Panc1 (cell line): ENCODE results near the gene SYNE1. TPM values are rescaled to one million over a fixed set of nuclear protein-coding genes. Genes with fewer than 3 reads are reported as not detected.

Source experiments
- ATAC-seq: fragments of 200-7000 bp; cut with Tn5 transposase; 2 replicates; pipeline ENCODE4 v1.9.1; 2020; ENCODE audit warnings: mild to moderate bottlenecking, moderate library complexity
- BruUV-seq: library from RNA; stranded (reverse); fragments of 400-500 nt; replicated peaks from 2 replicates; lab custom pipeline; 2021; lab: Mats Ljungman, UMichigan
- CTCF ChIA-PET: fragments of 300-600 bp; sonication (Branson Sonifier 250); formaldehyde crosslinking; loops from one replicate; lab custom pipeline; 2022; ENCODE audit warnings: antibody characterized with exemption; lab: Charles Lee
- POLR2A ChIA-PET: fragments of 300-600 bp; sonication (Branson Sonifier 250); formaldehyde crosslinking; loops from one replicate; lab custom pipeline; 2022; ENCODE audit warnings: antibody characterized with exemption; lab: Charles Lee
- DNase-seq: peaks from one replicate; pipeline ENCODE4 v3.0.0-alpha.2; 2010; ENCODE audit warnings: low read depth, low spot score
- H3K27ac ChIP-seq: 2 replicates; pipeline ENCODE4 v1.5.1; 2011; ENCODE audit warnings: mild to moderate bottlenecking, low read length, inconsistent platforms
- H3K27me3 ChIP-seq: fragments of 200-500 bp; sonication (Bioruptor generic); 2 replicates; pipeline ENCODE4 v1.6.0; 2014; ENCODE audit warnings: low read length, inconsistent platforms; ENCODE audit not compliant: control insufficient read depth, insufficient read depth
- H3K36me3 ChIP-seq: fragments of 200-500 bp; sonication (Bioruptor generic); 2 replicates; pipeline ENCODE4 v1.5.1; 2014; ENCODE audit warnings: inconsistent platforms, mild to moderate bottlenecking, low read length, moderate library complexity; ENCODE audit not compliant: control insufficient read depth, insufficient read depth
- H3K4me1 ChIP-seq: 2 replicates; pipeline ENCODE4 v1.5.1; 2011; ENCODE audit warnings: inconsistent platforms, mild to moderate bottlenecking, low read length, moderate library complexity; ENCODE audit not compliant: control insufficient read depth, insufficient read depth
- H3K4me3 ChIP-seq, 2 experiments: 2 replicates each; pipeline ENCODE4 v1.5.1; 2011 to 2012; ENCODE audit warnings: low read depth in 2 of 2, low read length in 2 of 2, mild to moderate bottlenecking in 2 of 2, inconsistent platforms in 1 of 2, moderate library complexity in 1 of 2
- H3K9me3 ChIP-seq: fragments of 200-500 bp; sonication (Bioruptor generic); 2 replicates; pipeline ENCODE4 v1.5.1; 2014; ENCODE audit warnings: low read depth, mild to moderate bottlenecking, inconsistent platforms, low read length, moderate library complexity; ENCODE audit not compliant: control insufficient read depth, insufficient read depth
- POLR2AphosphoS5 ChIP-seq: IDR thresholded peaks from 2 replicates; pipeline ENCODE4 v1.6.1; 2012; ENCODE audit warnings: mild to moderate bottlenecking, low read depth, low read length, moderate library complexity
- SIN3A ChIP-seq: IDR thresholded peaks from 2 replicates; pipeline ENCODE4 v1.6.1; 2012; ENCODE audit warnings: low read depth, mild to moderate bottlenecking, low read length, moderate library complexity, borderline replicate concordance; ENCODE audit not compliant: insufficient read depth
- TCF7L2 ChIP-seq: IDR thresholded peaks from 2 replicates; pipeline ENCODE4 v1.6.1; 2011; ENCODE audit warnings: mild to moderate bottlenecking, low read depth, low read length, inconsistent platforms
- in situ Hi-C: cut with HindIII; loops from 2 replicates; pipeline ENCODE4 v1.10.0; 2016; ENCODE audit warnings: low sequenced_read_pairs, low pct_unique_long_range_greater_than_20kb
- intact Hi-C: fragments of 100-400 bp; cut with micrococcal nuclease; formaldehyde crosslinking; loops from one replicate; pipeline ENCODE4 v1.10.0; 2022; ENCODE audit not compliant: unreplicated experiment
- total RNA-seq: library from RNA; stranded (reverse); gene quantifications from one replicate; pipeline ENCODE4 v1.2.1, GENCODE V29; 2021; ENCODE audit not compliant: unreplicated experiment
- TF ChIP-seq, protein P1 (sequence below), 2 experiments: IDR thresholded peaks; 2 replicates each; pipeline ENCODE4 v1.6.1; 2011 to 2012; ENCODE audit warnings: low read depth in 2 of 2, control low read depth in 1 of 2, low read length in 1 of 2, mild to moderate bottlenecking in 1 of 2, moderate library complexity in 1 of 2; ENCODE audit not compliant: insufficient read depth in 1 of 2
- TF ChIP-seq, protein P2 (sequence below): fragments of 450-650 bp; IDR thresholded peaks from 2 replicates; pipeline ENCODE4 v1.5.1; 2017; ENCODE audit warnings: mild to moderate bottlenecking

Gene SYNE1
- total RNA-seq, 1 experiment from 2014 or later, result 3.2 TPM

DNA sequence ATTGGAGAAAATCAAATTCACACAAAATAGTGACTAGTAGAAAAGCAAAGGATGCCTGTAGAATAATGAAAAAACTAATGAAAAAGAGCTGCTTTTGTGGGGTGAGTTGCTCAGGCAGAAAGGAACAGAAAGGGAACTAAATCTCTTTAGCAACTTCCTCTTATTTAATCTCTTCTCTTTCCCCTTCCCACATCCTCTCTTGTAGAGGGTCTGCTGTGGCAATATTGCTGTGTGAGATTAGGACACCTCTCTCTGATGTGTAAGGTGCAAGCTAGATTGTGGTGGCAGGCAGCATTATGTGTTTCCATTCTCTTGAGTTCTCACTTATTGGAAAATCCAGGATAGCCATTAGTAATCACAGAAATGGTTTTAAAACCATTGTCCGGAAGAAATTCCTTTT, 49.7 kb downstream of the SYNE1 start:
- intact Hi-C loops, result no loop called here
- Histone ChIP-seq H3K9me3 (no peaks in the 10 kb centered on the region), H3K4me1 (no peaks in the 10 kb centered on the region), H3K36me3 (no peaks in the 10 kb centered on the region), H3K27me3 (no peaks in the 10 kb centered on the region), H3K27ac (no peak overlapping the region), H3K4me3 (no peak overlapping the region)
- CTCF ChIA-PET, result no interaction called here
- DNase-seq (no peak), ATAC-seq (no peak)
- no TSS peak for BruUV-seq
- POLR2A ChIA-PET, result no interaction called here
- in situ Hi-C loops, result no loop called here
- TF ChIP-seq, protein P1, sequence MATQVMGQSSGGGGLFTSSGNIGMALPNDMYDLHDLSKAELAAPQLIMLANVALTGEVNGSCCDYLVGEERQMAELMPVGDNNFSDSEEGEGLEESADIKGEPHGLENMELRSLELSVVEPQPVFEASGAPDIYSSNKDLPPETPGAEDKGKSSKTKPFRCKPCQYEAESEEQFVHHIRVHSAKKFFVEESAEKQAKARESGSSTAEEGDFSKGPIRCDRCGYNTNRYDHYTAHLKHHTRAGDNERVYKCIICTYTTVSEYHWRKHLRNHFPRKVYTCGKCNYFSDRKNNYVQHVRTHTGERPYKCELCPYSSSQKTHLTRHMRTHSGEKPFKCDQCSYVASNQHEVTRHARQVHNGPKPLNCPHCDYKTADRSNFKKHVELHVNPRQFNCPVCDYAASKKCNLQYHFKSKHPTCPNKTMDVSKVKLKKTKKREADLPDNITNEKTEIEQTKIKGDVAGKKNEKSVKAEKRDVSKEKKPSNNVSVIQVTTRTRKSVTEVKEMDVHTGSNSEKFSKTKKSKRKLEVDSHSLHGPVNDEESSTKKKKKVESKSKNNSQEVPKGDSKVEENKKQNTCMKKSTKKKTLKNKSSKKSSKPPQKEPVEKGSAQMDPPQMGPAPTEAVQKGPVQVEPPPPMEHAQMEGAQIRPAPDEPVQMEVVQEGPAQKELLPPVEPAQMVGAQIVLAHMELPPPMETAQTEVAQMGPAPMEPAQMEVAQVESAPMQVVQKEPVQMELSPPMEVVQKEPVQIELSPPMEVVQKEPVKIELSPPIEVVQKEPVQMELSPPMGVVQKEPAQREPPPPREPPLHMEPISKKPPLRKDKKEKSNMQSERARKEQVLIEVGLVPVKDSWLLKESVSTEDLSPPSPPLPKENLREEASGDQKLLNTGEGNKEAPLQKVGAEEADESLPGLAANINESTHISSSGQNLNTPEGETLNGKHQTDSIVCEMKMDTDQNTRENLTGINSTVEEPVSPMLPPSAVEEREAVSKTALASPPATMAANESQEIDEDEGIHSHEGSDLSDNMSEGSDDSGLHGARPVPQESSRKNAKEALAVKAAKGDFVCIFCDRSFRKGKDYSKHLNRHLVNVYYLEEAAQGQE (IDR thresholded peaks at IDR 0.05; ENCODE audit: insufficient read depth in 1 of 2, low read depth in 2 of 2, low read length in 1 of 2), result no peak
- TF ChIP-seq POLR2AphosphoS5 (no peak), TCF7L2 (no peak), SIN3A (no peak)
- TF ChIP-seq, protein P2, sequence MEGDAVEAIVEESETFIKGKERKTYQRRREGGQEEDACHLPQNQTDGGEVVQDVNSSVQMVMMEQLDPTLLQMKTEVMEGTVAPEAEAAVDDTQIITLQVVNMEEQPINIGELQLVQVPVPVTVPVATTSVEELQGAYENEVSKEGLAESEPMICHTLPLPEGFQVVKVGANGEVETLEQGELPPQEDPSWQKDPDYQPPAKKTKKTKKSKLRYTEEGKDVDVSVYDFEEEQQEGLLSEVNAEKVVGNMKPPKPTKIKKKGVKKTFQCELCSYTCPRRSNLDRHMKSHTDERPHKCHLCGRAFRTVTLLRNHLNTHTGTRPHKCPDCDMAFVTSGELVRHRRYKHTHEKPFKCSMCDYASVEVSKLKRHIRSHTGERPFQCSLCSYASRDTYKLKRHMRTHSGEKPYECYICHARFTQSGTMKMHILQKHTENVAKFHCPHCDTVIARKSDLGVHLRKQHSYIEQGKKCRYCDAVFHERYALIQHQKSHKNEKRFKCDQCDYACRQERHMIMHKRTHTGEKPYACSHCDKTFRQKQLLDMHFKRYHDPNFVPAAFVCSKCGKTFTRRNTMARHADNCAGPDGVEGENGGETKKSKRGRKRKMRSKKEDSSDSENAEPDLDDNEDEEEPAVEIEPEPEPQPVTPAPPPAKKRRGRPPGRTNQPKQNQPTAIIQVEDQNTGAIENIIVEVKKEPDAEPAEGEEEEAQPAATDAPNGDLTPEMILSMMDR, result no peak

DNA sequence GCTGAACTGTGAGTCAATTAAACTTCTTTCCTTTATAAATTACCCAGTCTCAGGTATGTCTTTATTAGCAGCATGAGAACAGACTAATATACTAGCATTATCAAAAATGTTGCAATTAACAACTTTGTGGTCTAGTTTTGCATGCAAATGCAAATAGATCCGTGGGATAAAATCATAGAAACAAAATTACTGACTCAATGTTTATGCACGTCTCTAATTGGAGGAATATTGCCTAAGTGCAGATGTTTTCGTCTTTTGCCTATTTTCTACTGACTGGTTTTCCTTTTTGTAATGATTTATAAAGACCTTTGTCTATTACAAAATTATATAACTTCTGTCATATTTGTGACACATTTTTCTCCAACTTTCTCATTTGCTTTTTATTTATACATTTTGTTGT, 51.9 kb downstream of the SYNE1 start:
- in situ Hi-C loops, result no loop called here
- BruUV-seq, result no TSS peak

More for the DNA sequence above, 51.9 kb downstream of the SYNE1 start:
- intact Hi-C loops, result no loop called here
- H3K4me3 ChIP-seq, result no peak overlapping the region
- no peaks in the 10 kb centered on the region for H3K36me3 ChIP-seq
- ATAC-seq (no peak), DNase-seq (no peak)
- POLR2A ChIA-PET, result no interaction called here
- CTCF ChIA-PET, result no interaction called here
- no peaks in the 10 kb centered on the region for H3K9me3 ChIP-seq
- no peak overlapping the region for H3K27ac ChIP-seq
- no peaks in the 10 kb centered on the region for H3K27me3 ChIP-seq
- TF ChIP-seq, protein P2, result no peak
- no peak for TF ChIP-seq TCF7L2
- no peak for TF ChIP-seq SIN3A
- TF ChIP-seq, protein P1 (IDR thresholded peaks at IDR 0.05; ENCODE audit: insufficient read depth in 1 of 2, low read depth in 2 of 2, low read length in 1 of 2), result no peak
- TF ChIP-seq POLR2AphosphoS5, result no peak
- H3K4me1 ChIP-seq, result no peaks in the 10 kb centered on the region
